ENCODE results near the gene PPID.
"Not testable (repeated sequence)": the region's sequence is repeated elsewhere in the genome, so short reads cannot be mapped to it uniquely, and the experiment has no call there.

The PPID gene

GRCh38 chr4:158729716-158730559 is 6.7 kb upstream of the PPID start:
- peak in 1 of 2 experiments; percentile 52 for DNase-seq

- no peak for DNase-seq
These were observed 5.0 kb upstream of the PPID start for GRCh38 chr4:158728236-158728635.

GRCh38 chr4:158726633-158727032 is 3.4 kb upstream of the PPID start:
- peak; percentile 2 to 23 for DNase-seq

GRCh38 chr4:158724637-158725036 is 1.4 kb upstream of the PPID start:
- DNase-seq, result no peak

- peak in 1 of 2 experiments; percentile 5 for DNase-seq
These were observed 792 bp downstream of the PPID start for GRCh38 chr4:158722291-158722916.

GRCh38 chr4:158721680-158722079 is 1.5 kb downstream of the PPID start:
- no peak for DNase-seq

- DNase-seq, result no peak
These were observed 7.4 kb downstream of the PPID start for GRCh38 chr4:158715802-158716201.

- no peak for DNase-seq
These were observed 8.3 kb downstream of the PPID start for GRCh38 chr4:158714937-158715336.

GRCh38 chr4:158712622-158713021 is 10.6 kb downstream of the PPID start:
- not testable (repeated sequence) for DNase-seq

- DNase-seq, result peak in 1 of 2 experiments; percentile 8
These were observed 12.4 kb downstream of the PPID start for GRCh38 chr4:158710814-158711213.

- no peak for DNase-seq
These were observed 18.9 kb downstream of the PPID start for GRCh38 chr4:158704274-158704673.

- DNase-seq, result no peak
These were observed 34.4 kb downstream of the PPID start for GRCh38 chr4:158688813-158689212.

- peak in 1 of 2 experiments; percentile 0 for DNase-seq
These were observed 41.1 kb downstream of the PPID start for GRCh38 chr4:158682066-158682465.

- DNase-seq, result no peak
These were observed 41.6 kb downstream of the PPID start for GRCh38 chr4:158681629-158682028.

GRCh38 chr4:158678767-158679166 is 44.4 kb downstream of the PPID start:
- no peak for DNase-seq

- DNase-seq, result no peak
These were observed 47.1 kb downstream of the PPID start for GRCh38 chr4:158676076-158676475.

- no peak for DNase-seq
These were observed 49.6 kb downstream of the PPID start for GRCh38 chr4:158673633-158674032.

- DNase-seq, result peak; percentile 96
These were observed 51.0 kb downstream of the PPID start, which contains the start of gene ETFDH for GRCh38 chr4:158671915-158672806. Gene ETFDH, plus strand, starts transcription at chr4:158672296. Its CDS starts 161 bp downstream, at chr4:158672457.

- DNase-seq, result no peak
These were observed 51.6 kb downstream of the PPID start, which contains the start of gene C4orf46 for GRCh38 chr4:158671665-158671914. Gene C4orf46, minus strand, starts transcription at chr4:158671887. Its CDS starts 86 bp downstream, at chr4:158671801.

- DNase-seq, result peak; percentile 76 to 82
These were observed 52.1 kb downstream of the PPID start for GRCh38 chr4:158670975-158671664.

GRCh38 chr4:158669310-158669709 is 53.9 kb downstream of the PPID start:
- no peak for DNase-seq

- peak in 1 of 2 experiments; percentile 12 for DNase-seq
These were observed 55.5 kb downstream of the PPID start for GRCh38 chr4:158667651-158668198.

Measured in NCI-H524 (cell line).